Mammary epithelial cell (primary cell): ENCODE measurements around the gene METRN.

Experiments
- EZH2 ChIP-seq: IDR thresholded peaks from 2 replicates; pipeline ENCODE4 v1.6.1; 2012; ENCODE audit warnings: low read length, inconsistent platforms, borderline replicate concordance
- TF ChIP-seq, protein P1 (sequence below), 2 donors: IDR thresholded peaks in 1 of 2; conservative IDR thresholded peaks in 1 of 2; 2 replicates each; pipeline ENCODE4 v1.5.1; 2011 to 2012; ENCODE audit warnings: inconsistent platforms in 2 of 2, low read length in 2 of 2, mild to moderate bottlenecking in 2 of 2, control low read depth in 1 of 2, low read depth in 1 of 2; ENCODE audit not compliant: insufficient read depth in 1 of 2; ENCODE audit errors: extremely low read depth in 1 of 2

DNA sequence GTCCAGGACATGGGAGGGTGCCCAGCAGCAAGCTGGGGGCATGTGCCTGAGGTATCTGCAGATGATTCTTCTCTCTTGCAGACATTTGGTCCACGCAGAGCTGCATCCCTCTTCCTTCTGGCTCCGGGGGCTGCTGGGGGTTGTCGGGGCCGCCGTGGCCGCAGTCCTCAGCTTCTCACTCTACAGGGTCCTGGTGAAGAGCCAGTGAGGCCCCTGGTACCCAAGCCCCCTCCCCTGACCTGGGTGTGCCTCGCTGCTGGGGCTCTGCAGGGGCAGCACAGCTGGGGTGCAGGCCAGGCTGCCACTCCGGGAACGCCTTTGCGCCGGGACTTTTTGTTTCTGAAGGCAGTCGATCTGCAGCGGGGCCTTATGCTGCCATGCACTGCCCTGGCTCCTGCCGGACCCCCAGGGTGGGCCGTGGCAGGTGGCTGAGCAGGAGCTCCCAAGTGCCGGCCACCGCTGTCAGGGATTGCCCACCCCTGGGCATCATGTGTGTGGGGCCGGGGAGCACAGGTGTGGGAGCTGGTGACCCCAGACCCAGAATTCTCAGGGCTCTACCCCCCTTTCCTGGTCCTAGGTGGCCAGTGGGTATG lies 41.4 kb upstream of the METRN start:
- TF ChIP-seq, protein P1, sequence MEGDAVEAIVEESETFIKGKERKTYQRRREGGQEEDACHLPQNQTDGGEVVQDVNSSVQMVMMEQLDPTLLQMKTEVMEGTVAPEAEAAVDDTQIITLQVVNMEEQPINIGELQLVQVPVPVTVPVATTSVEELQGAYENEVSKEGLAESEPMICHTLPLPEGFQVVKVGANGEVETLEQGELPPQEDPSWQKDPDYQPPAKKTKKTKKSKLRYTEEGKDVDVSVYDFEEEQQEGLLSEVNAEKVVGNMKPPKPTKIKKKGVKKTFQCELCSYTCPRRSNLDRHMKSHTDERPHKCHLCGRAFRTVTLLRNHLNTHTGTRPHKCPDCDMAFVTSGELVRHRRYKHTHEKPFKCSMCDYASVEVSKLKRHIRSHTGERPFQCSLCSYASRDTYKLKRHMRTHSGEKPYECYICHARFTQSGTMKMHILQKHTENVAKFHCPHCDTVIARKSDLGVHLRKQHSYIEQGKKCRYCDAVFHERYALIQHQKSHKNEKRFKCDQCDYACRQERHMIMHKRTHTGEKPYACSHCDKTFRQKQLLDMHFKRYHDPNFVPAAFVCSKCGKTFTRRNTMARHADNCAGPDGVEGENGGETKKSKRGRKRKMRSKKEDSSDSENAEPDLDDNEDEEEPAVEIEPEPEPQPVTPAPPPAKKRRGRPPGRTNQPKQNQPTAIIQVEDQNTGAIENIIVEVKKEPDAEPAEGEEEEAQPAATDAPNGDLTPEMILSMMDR (conservative IDR thresholded peaks at IDR 0.05 in 1 of 2, IDR thresholded peaks at IDR 0.05 in 1 of 2; ENCODE audit: extremely low read depth in 1 of 2, insufficient read depth in 1 of 2, low read depth in 1 of 2, low read length in 2 of 2), result no peak
- no peak for TF ChIP-seq EZH2
